ENCODE measurements around the gene MOCOS.

MOCOS gene

GRCh38 chr18:36152781-36153180 lies 34.5 kb upstream of the MOCOS start:
- Histone ChIP-seq H3K4me3 (ENCODE audit: low read depth, low read length) (no peak overlapping the region), H3K4me1 (no peaks in the 10 kb centered on the region), H3K9me3 (no peaks in the 10 kb centered on the region), H3K27me3 (no peaks in the 10 kb centered on the region), H3K36me3 (peaks cover 6% of the 10 kb centered on the region)
- TF ChIP-seq, protein P1, sequence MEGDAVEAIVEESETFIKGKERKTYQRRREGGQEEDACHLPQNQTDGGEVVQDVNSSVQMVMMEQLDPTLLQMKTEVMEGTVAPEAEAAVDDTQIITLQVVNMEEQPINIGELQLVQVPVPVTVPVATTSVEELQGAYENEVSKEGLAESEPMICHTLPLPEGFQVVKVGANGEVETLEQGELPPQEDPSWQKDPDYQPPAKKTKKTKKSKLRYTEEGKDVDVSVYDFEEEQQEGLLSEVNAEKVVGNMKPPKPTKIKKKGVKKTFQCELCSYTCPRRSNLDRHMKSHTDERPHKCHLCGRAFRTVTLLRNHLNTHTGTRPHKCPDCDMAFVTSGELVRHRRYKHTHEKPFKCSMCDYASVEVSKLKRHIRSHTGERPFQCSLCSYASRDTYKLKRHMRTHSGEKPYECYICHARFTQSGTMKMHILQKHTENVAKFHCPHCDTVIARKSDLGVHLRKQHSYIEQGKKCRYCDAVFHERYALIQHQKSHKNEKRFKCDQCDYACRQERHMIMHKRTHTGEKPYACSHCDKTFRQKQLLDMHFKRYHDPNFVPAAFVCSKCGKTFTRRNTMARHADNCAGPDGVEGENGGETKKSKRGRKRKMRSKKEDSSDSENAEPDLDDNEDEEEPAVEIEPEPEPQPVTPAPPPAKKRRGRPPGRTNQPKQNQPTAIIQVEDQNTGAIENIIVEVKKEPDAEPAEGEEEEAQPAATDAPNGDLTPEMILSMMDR (IDR thresholded peaks at IDR 0.05; ENCODE audit: low read depth, low read length): no peak
- no peak for DNase-seq

GRCh38 chr18:36153203-36153602 lies 34.1 kb upstream of the MOCOS start:
- Histone ChIP-seq H3K9me3 (no peaks in the 10 kb centered on the region), H3K36me3 (peaks cover 6% of the 10 kb centered on the region), H3K4me3 (ENCODE audit: low read depth, low read length) (no peak overlapping the region), H3K27me3 (no peaks in the 10 kb centered on the region), H3K4me1 (no peaks in the 10 kb centered on the region)
- no peak for DNase-seq
- TF ChIP-seq, protein P1 (IDR thresholded peaks at IDR 0.05; ENCODE audit: low read depth, low read length): no peak

DNA sequence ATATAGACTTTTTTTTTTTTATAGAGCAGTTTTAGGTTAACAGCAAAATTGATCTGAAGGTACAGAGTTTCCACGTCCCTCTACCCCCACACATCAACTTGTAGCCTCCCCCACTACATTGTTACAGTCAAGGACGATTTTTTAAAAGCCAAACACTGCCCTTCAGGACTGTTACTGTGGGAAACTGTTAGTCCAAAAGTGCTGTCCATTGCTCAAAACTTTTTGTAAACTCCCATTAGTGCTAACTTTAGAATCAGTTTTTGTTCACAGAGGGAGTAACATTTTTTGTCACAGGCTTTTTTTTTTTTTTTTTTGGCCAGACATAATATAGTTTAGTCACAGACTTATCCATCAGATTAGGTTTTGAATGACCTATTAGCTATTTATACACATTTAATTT lies 33.5 kb upstream of the MOCOS start:
- peaks cover 6% of the 10 kb centered on the region for H3K36me3 ChIP-seq
- TF ChIP-seq, protein P1 (IDR thresholded peaks at IDR 0.05; ENCODE audit: low read depth, low read length): no peak
- DNase-seq: no peak

GRCh38 chr18:36155851-36156757 lies 31.2 kb upstream of the MOCOS start:
- Histone ChIP-seq H3K4me3 (ENCODE audit: low read depth, low read length) (no peak overlapping the region), H3K36me3 (peaks cover 6% of the 10 kb centered on the region; the same call in 1 of the 2 replicates), H3K4me1 (no peaks in the 10 kb centered on the region), H3K9me3 (no peaks in the 10 kb centered on the region), H3K27me3 (no peaks in the 10 kb centered on the region)
- TF ChIP-seq, protein P1 (IDR thresholded peaks at IDR 0.05; ENCODE audit: low read depth, low read length): no peak
- DNase-seq: no peak

More for the DNA sequence above, 33.5 kb upstream of the MOCOS start:
- no peaks in the 10 kb centered on the region for H3K9me3 ChIP-seq
- no peak overlapping the region for H3K4me3 ChIP-seq (ENCODE audit: low read depth, low read length)
- no peaks in the 10 kb centered on the region for H3K4me1 ChIP-seq
- H3K27me3 ChIP-seq: no peaks in the 10 kb centered on the region

- Histone ChIP-seq H3K4me3 (ENCODE audit: low read depth, low read length) (no peak overlapping the region), H3K4me1 (no peaks in the 10 kb centered on the region), H3K27me3 (no peaks in the 10 kb centered on the region), H3K36me3 (peaks cover 6% of the 10 kb centered on the region; the same call in 1 of the 2 replicates), H3K9me3 (no peaks in the 10 kb centered on the region)
- DNase-seq: no peak
- TF ChIP-seq, protein P1 (IDR thresholded peaks at IDR 0.05; ENCODE audit: low read depth, low read length): no peak
These were observed 29.9 kb upstream of the MOCOS start for GRCh38 chr18:36157441-36157840.

DNA sequence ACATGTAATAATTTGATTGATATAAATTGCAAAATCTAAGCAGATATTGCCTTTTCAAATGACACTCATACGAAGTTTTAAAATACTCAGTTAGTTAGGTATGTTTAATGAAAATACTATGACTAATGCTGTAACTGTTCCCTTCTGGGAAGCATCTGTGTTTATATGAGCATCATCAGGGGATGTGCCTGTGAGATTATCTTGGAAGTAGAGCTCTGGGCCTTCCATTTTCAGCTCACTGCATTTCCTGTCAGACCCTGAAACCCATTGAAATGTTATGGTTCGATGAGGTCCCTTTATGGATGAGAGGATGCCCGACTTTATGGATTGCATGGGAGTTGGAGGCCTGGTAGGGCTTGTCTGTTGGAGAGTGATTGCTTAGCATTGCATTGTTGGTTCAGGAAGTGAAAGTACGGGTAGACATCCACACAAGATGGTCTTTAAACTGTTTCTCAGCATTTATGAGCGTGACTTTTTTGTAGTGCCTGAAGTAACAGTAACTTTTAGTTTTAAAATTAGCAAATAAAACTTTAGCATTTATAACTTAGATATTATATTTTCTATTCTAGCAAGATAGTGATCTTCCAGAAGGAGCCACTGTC lies 28.9 kb upstream of the MOCOS start:
- H3K36me3 ChIP-seq: peaks cover 6% of the 10 kb centered on the region; the same call in 1 of the 2 replicates
- TF ChIP-seq, protein P1 (IDR thresholded peaks at IDR 0.05; ENCODE audit: low read depth, low read length): no peak
- H3K27me3 ChIP-seq: no peaks in the 10 kb centered on the region

More for the DNA sequence above, 28.9 kb upstream of the MOCOS start:
- H3K9me3 ChIP-seq: no peaks in the 10 kb centered on the region
- H3K4me3 ChIP-seq (ENCODE audit: low read depth, low read length): no peak overlapping the region
- no peaks in the 10 kb centered on the region for H3K4me1 ChIP-seq
- no peak for DNase-seq
